K562 (cell line): ENCODE data around the gene MVB12B. TPM values are rescaled to one million over a fixed set of nuclear protein-coding genes. Genes with fewer than 3 reads are reported as not detected.

Source experiments
- ATAC-seq: fragments of 200-7000 bp; cut with Tn5 transposase; 3 replicates; pipeline ENCODE4 v1.9.1; 2020; ENCODE audit warnings: moderate library complexity
- BruUV-seq: library from RNA; stranded (reverse); fragments of 400-500 nt; replicated peaks from 2 replicates; lab custom pipeline; 2021; lab: Mats Ljungman, UMichigan
- CTCF ChIA-PET: fragments of 300-600 bp; formaldehyde crosslinking; extraction: SDS; loops from one replicate; lab custom pipeline; 2021; ENCODE audit warnings: low intra/inter-chr PET ratio; lab: Yijun Ruan, JAX
- POLR2A ChIA-PET: fragments of 300-600, 350-650 bp; sonication (Branson Sonifier 250); formaldehyde crosslinking; extraction: SDS; loops from one replicate; lab custom pipeline; 2021; ENCODE audit warnings: antibody characterized with exemption, inconsistent platforms; lab: Yijun Ruan, JAX
- DNase-seq, 4 experiments: peaks; one replicate each; pipeline versions ENCODE4 v3.0.0 to v3.0.0-alpha.2; 2011 to 2018; ENCODE audit warnings: low spot score in 3 of 4, mixed read lengths in 3 of 4; ENCODE audit errors: extremely low read depth in 1 of 4
- FAIRE-seq: peaks from 2 replicates; lab custom pipeline; 2011; peaks lifted over from hg19 to GRCh38; lab: Jason Lieb, UNC
- H2AFZ ChIP-seq: 2 replicates; pipeline ENCODE4 v1.6.0; 2011; ENCODE audit warnings: low read depth, low read length, control low read depth, inconsistent platforms
- H3K27ac ChIP-seq: fragments of 200-600 bp; 3 replicates; pipeline ENCODE4 v1.8.0; 2011; ENCODE audit warnings: low read depth, mild to moderate bottlenecking, control low read depth, inconsistent platforms, low read length, moderate library complexity, mixed read lengths; ENCODE audit errors: extremely low read depth
- H3K27me3 ChIP-seq, 2 experiments: fragments of 300-600 bp in 1 of 2; 2 replicates in 1 of 2; 3 replicates in 1 of 2; pipeline versions ENCODE4 v1.6.0 to v1.8.0; 2011; ENCODE audit warnings: inconsistent platforms in 2 of 2, low read length in 2 of 2, mild to moderate bottlenecking in 1 of 2, mixed read lengths in 1 of 2, moderate library complexity in 1 of 2; ENCODE audit not compliant: control insufficient read depth in 2 of 2, insufficient read depth in 2 of 2
- H3K36me3 ChIP-seq: fragments of 300-600 bp; 3 replicates; pipeline ENCODE4 v1.8.0; 2011; ENCODE audit warnings: mild to moderate bottlenecking, low read length, inconsistent platforms; ENCODE audit not compliant: control insufficient read depth, insufficient read depth
- H3K4me1 ChIP-seq, 2 experiments: fragments of 200-600 bp in 1 of 2; replicated peaks in 1 of 2; 2 replicates in 1 of 2; 3 replicates in 1 of 2; pipeline versions ENCODE4 v1.5.1 to v1.8.0; 2011; ENCODE audit warnings: inconsistent platforms in 2 of 2, low read length in 2 of 2, mild to moderate bottlenecking in 1 of 2, mixed read lengths in 1 of 2, moderate library complexity in 1 of 2; ENCODE audit not compliant: control insufficient read depth in 2 of 2, insufficient read depth in 2 of 2
- H3K4me2 ChIP-seq: 2 replicates; pipeline ENCODE4 v1.6.1; 2011; ENCODE audit warnings: low read length, control low read depth, inconsistent platforms, mixed read lengths; ENCODE audit not compliant: insufficient read depth
- H3K4me3 ChIP-seq: fragments of 200-600 bp; sonication (generic), shearing (Covaris generic); 2 replicates; pipeline ENCODE4 v1.5.1; 2016; ENCODE audit warnings: control low read depth, inconsistent platforms
- H3K79me2 ChIP-seq: fragments of 200-600 bp; 3 replicates; pipeline ENCODE4 v1.8.0; 2011; ENCODE audit warnings: low read length, inconsistent platforms; ENCODE audit not compliant: control insufficient read depth, insufficient read depth
- H3K9ac ChIP-seq, 2 experiments: 2 replicates each; pipeline versions ENCODE4 v1.6.0 to v1.6.1; 2011; ENCODE audit warnings: low read depth in 2 of 2, low read length in 2 of 2, control low read depth in 1 of 2, inconsistent platforms in 1 of 2, mild to moderate bottlenecking in 1 of 2, mixed read lengths in 1 of 2; ENCODE audit not compliant: insufficient read depth in 1 of 2
- H3K9me1 ChIP-seq: one replicate; pipeline ENCODE4 v1.6.0; 2011; ENCODE audit warnings: inconsistent platforms, mild to moderate bottlenecking, low read length, moderate library complexity; ENCODE audit not compliant: control insufficient read depth, insufficient read depth
- H3K9me3 ChIP-seq: replicated peaks from 2 replicates; pipeline ENCODE4 v1.5.1; 2011; ENCODE audit warnings: low read depth, low read length, inconsistent platforms; ENCODE audit not compliant: control insufficient read depth, insufficient read depth
- H4K20me1 ChIP-seq: replicated peaks from 2 replicates; pipeline ENCODE4 v1.6.1; 2011; ENCODE audit warnings: low read length, inconsistent platforms, mixed read lengths; ENCODE audit not compliant: control insufficient read depth, insufficient read depth
- IRF9 ChIP-seq: fragments of 450-650 bp; IDR thresholded peaks from 2 replicates; pipeline ENCODE4 v1.6.1; 2016; ENCODE audit warnings: missing biosample characterization, missing genetic modification characterization
- PHF21A ChIP-seq: fragments of 450-650 bp; IDR thresholded peaks from 2 replicates; pipeline ENCODE4 v1.6.1; 2017; ENCODE audit warnings: low read depth, borderline replicate concordance
- RFX1 ChIP-seq: fragments of 450-650 bp; IDR thresholded peaks from 2 replicates; pipeline ENCODE4 v1.6.1; 2016; ENCODE audit warnings: mild to moderate bottlenecking, moderate library complexity
- WGBS: fragments of 100-300 bp; shearing (Covaris generic); methylation state at CpG from one replicate; pipeline ENCODE4 v1.1.6; 2016; ENCODE audit warnings: low coverage, mixed read lengths; ENCODE audit not compliant: insufficient coverage; ENCODE audit errors: missing lambda C conversion rate; 5-methylcytosine and 5-hydroxymethylcytosine counted together
- in situ Hi-C: fragments of 300-500 bp; cut with MboI; formaldehyde crosslinking; loops from 4 replicates; pipeline ENCODE4 v1.15.0; 2018; ENCODE audit warnings: inconsistent platforms, mixed read lengths
- intact Hi-C: fragments of 100-400 bp; cut with micrococcal nuclease; formaldehyde crosslinking; loops from 2 replicates; pipeline ENCODE4 v1.14.2; 2022
- polyA plus RNA-seq, 8 experiments: library from polyadenylated mRNA; depleted of rRNA in 4 of 8; stranded (reverse) in 5 of 8; unstranded in 3 of 8; fragments of >200 nt; fragmentation: Nextera tagmentation in 2 of 8; fragmentation: Illumina TruSeq in 1 of 8; extraction: Ambion mirVana in 2 of 8; extraction: Trizol in 1 of 8; gene quantifications; 2 replicates each; pipeline versions ENCODE4 v1.2.1 to v1.2.3, GENCODE V29; 2011 to 2014; ENCODE audit warnings: inconsistent platforms in 1 of 8, missing spikeins in 1 of 8
- total RNA-seq, 7 experiments: library from RNA; depleted of rRNA in 6 of 7; stranded (reverse); fragments of >200 nt in 6 of 7; fragmentation: Illumina TruSeq in 2 of 7; extraction: Trizol in 2 of 7; gene quantifications; 2 replicates each; pipeline versions ENCODE4 v1.2.1 to v1.2.3, GENCODE V29; 2011 to 2021; ENCODE audit warnings: low replicate concordance in 1 of 7

The MVB12B gene
- total and polyA plus RNA-seq, 9 of the 15 experiments (the other 6 are each of a cell fraction or from before 2014, with no cell fraction given) = not detected

GRCh38 chr9:126474786-126475485, 148.3 kb downstream of the MVB12B start:
- no peak for FAIRE-seq

More at GRCh38 chr9:126474786-126475485, 148.3 kb downstream of the MVB12B start:
- no peak overlapping the region for H3K4me3 ChIP-seq
- no peak overlapping the region for H3K27ac ChIP-seq
- no peaks in the 10 kb centered on the region for H3K79me2 ChIP-seq
- no TSS peak for BruUV-seq
- no peaks in the 10 kb centered on the region for H3K9me3 ChIP-seq
- H3K4me2 ChIP-seq = no peak overlapping the region
- no peaks in the 10 kb centered on the region for H3K4me1 ChIP-seq
- no peaks in the 10 kb centered on the region for H3K9me1 ChIP-seq
- H4K20me1 ChIP-seq = no peaks in the 10 kb centered on the region; the same call in 1 of the 2 replicates
- ChIA-PET CTCF (no interaction called here), POLR2A (no interaction called here)
- ATAC-seq (no peak), DNase-seq (no peak)
- TF ChIP-seq PHF21A (no peak), RFX1 (no peak), IRF9 (no peak)
- whole genome bisulfite sequencing = 1% methylated on average over 14 of the region's 14 CpGs
- H3K9ac ChIP-seq = no peak overlapping the region
- no peak overlapping the region for H2AFZ ChIP-seq
- no peaks in the 10 kb centered on the region for H3K36me3 ChIP-seq
- in situ Hi-C loops (loop anchor here (25.0 kb wide), 1 partner anchor 1213 kb away; the partner anchor contains the start of gene GAPVD1), intact Hi-C loops (no loop called here)
- peaks cover 38 to 72% of the 10 kb centered on the region in 2 experiments for H3K27me3 ChIP-seq
